A549 (cell line): ENCODE measurements around the gene SERBP1. TPM values are rescaled to one million over a fixed set of nuclear protein-coding genes. Genes with fewer than 3 reads are reported as not detected.

Source experiments
- ATAC-seq, 2 experiments: fragments of 200-7000 bp in 1 of 2; fragments of >200 bp in 1 of 2; cut with Nextera tagmentation in 1 of 2; cut with Tn5 transposase in 1 of 2; 3 replicates each; pipeline versions ENCODE4 v1.8.0 to v1.9.1; 2018 to 2020; ENCODE audit warnings: mild to moderate bottlenecking in 1 of 2, moderate library complexity in 1 of 2
- CTCF ChIA-PET: fragments of 300-600 bp; sonication (Branson Sonifier 250); formaldehyde crosslinking; extraction: SDS; loops from one replicate; lab custom pipeline; 2021; ENCODE audit warnings: antibody characterized with exemption, inconsistent platforms; lab: Yijun Ruan, JAX
- POLR2A ChIA-PET: fragments of 350-600 bp; formaldehyde crosslinking; extraction: SDS; loops from one replicate; lab custom pipeline; 2021; ENCODE audit warnings: antibody characterized with exemption, inconsistent platforms; lab: Yijun Ruan, JAX
- DNase-seq, 2 experiments: peaks; one replicate each; pipeline versions ENCODE4 v3.0.0 to v3.0.0-alpha.2; 2011 to 2016; ENCODE audit warnings: low read depth in 1 of 2, low spot score in 1 of 2
- FAIRE-seq: peaks from 2 replicates; lab custom pipeline; 2011; peaks lifted over from hg19 to GRCh38; lab: Jason Lieb, UNC
- H3K27ac ChIP-seq, 2 experiments: fragments of >200 bp; sonication (Bioruptor Twin); formaldehyde crosslinking; 3 replicates each; pipeline ENCODE4 v1.5.1; 2016 to 2017
- H3K4me1 ChIP-seq: fragments of >200 bp; sonication (Bioruptor Twin); formaldehyde crosslinking; 3 replicates; pipeline ENCODE4 v1.6.1; 2016
- H3K4me2 ChIP-seq: fragments of >200 bp; sonication (Bioruptor Twin); formaldehyde crosslinking; 3 replicates; pipeline ENCODE4 v1.6.1; 2016
- H3K4me3 ChIP-seq: fragments of >200 bp; sonication (Bioruptor Twin); formaldehyde crosslinking; 3 replicates; pipeline ENCODE4 v1.5.1; 2016
- H3K9me3 ChIP-seq: fragments of >200 bp; sonication (Bioruptor Twin); formaldehyde crosslinking; 3 replicates; pipeline ENCODE4 v1.6.1; 2016
- CBX2 ChIP-seq: fragments of 200-600 bp; sonication (generic); IDR thresholded peaks from 2 replicates; pipeline ENCODE4 v1.6.1; 2016; ENCODE audit warnings: low read depth, mild to moderate bottlenecking, borderline replicate concordance
- CEBPB ChIP-seq, 2 experiments: fragments of >200 bp in 1 of 2; sonication (Bioruptor Twin) in 1 of 2; formaldehyde crosslinking in 1 of 2; IDR thresholded peaks; 2 replicates each; pipeline ENCODE4 v1.6.1; 2012 to 2016
- CHD2 ChIP-seq: fragments of 150-350 bp; IDR thresholded peaks from 2 replicates; pipeline ENCODE4 v1.6.1; 2014; ENCODE audit warnings: low read length; ENCODE audit not compliant: partially characterized antibody
- FOSB ChIP-seq: fragments of 250-450 bp; sonication (Bioruptor Pico); IDR thresholded peaks from 2 replicates; pipeline ENCODE4 v1.5.0; 2020; ENCODE audit warnings: mild to moderate bottlenecking, moderate library complexity
- HEYL ChIP-seq: fragments of 250-450 bp; sonication (Bioruptor Pico); IDR thresholded peaks from 2 replicates; pipeline ENCODE4 v1.8.0; 2021; ENCODE audit warnings: mild to moderate bottlenecking, moderate library complexity
- HOXB13 ChIP-seq: fragments of 250-450 bp; sonication (Bioruptor Pico); IDR thresholded peaks from 2 replicates; pipeline ENCODE4 v1.5.0; 2020; ENCODE audit warnings: low read depth, mild to moderate bottlenecking, moderate library complexity
- HOXB5 ChIP-seq: fragments of 250-450 bp; sonication (Bioruptor Pico); IDR thresholded peaks from 2 replicates; pipeline ENCODE4 v1.5.0; 2020; ENCODE audit warnings: mild to moderate bottlenecking, moderate library complexity
- JUN ChIP-seq, 2 experiments: fragments of >200 bp; sonication (Bioruptor Twin); formaldehyde crosslinking; IDR thresholded peaks; 2 replicates in 1 of 2; 3 replicates in 1 of 2; pipeline ENCODE4 v1.6.1; 2016 to 2017
- JUNB ChIP-seq: fragments of >200 bp; sonication (Bioruptor Twin); formaldehyde crosslinking; IDR thresholded peaks from 2 replicates; pipeline ENCODE4 v1.6.1; 2016
- NR3C1 ChIP-seq: fragments of >200 bp; sonication (Bioruptor Twin); formaldehyde crosslinking; IDR thresholded peaks from 3 replicates; pipeline ENCODE4 v1.6.1; 2017
- PHF8 ChIP-seq: fragments of 200-600 bp; sonication (generic); IDR thresholded peaks from 2 replicates; pipeline ENCODE4 v1.6.1; 2016; ENCODE audit warnings: low read depth, mild to moderate bottlenecking, antibody characterized with exemption, moderate library complexity, borderline replicate concordance
- RAD21 ChIP-seq, 2 experiments: fragments of >200 bp in 1 of 2; sonication (Bioruptor Twin) in 1 of 2; formaldehyde crosslinking in 1 of 2; IDR thresholded peaks in 1 of 2; conservative IDR thresholded peaks in 1 of 2; 2 replicates in 1 of 2; 3 replicates in 1 of 2; pipeline ENCODE4 v1.6.1; 2012 to 2018; ENCODE audit warnings: inconsistent platforms in 1 of 2
- RARB ChIP-seq: fragments of 250-450 bp; sonication (Bioruptor Pico); IDR thresholded peaks from 2 replicates; pipeline ENCODE4 v1.8.0; 2021; ENCODE audit warnings: mild to moderate bottlenecking, moderate library complexity
- RFX5 ChIP-seq: fragments of 450-650 bp; IDR thresholded peaks from 2 replicates; pipeline ENCODE4 v1.7.1; 2014; ENCODE audit warnings: antibody characterized with exemption, mild to moderate bottlenecking, moderate library complexity
- RNF2 ChIP-seq: fragments of 200-600 bp; sonication (generic); IDR thresholded peaks from 2 replicates; pipeline ENCODE4 v1.6.1; 2016; ENCODE audit warnings: low read depth, mild to moderate bottlenecking, antibody characterized with exemption, moderate library complexity, borderline replicate concordance
- SREBF2 ChIP-seq: fragments of 450-650 bp; IDR thresholded peaks from 2 replicates; pipeline ENCODE4 v1.6.1; 2014; ENCODE audit warnings: mild to moderate bottlenecking, moderate library complexity
- TP53 ChIP-seq: fragments of 250-450 bp; sonication (Bioruptor Pico); IDR thresholded peaks from 2 replicates; pipeline ENCODE4 v1.5.0; 2021; ENCODE audit warnings: mild to moderate bottlenecking, moderate library complexity
- ZC3H11A ChIP-seq: fragments of 450-650 bp; IDR thresholded peaks from 2 replicates; pipeline ENCODE4 v1.6.1; 2014; ENCODE audit warnings: antibody characterized with exemption, mild to moderate bottlenecking
- ZSCAN20 ChIP-seq: fragments of 250-450 bp; sonication (Bioruptor Pico); IDR thresholded peaks from 2 replicates; pipeline ENCODE4 v1.8.0; 2022; ENCODE audit warnings: mild to moderate bottlenecking, moderate library complexity
- WGBS: methylation state at CpG from one replicate; pipeline ENCODE4 v1.1.6; 2017; ENCODE audit errors: missing lambda C conversion rate; 5-methylcytosine and 5-hydroxymethylcytosine counted together
- polyA plus RNA-seq, 4 experiments: library from polyadenylated mRNA; depleted of rRNA in 3 of 4; stranded (reverse); fragments of >200 nt; fragmentation: RNase III in 1 of 4; extraction: RNeasy Plus Mini Kit Qiagen cat#74134 plus additional on column Dnase treatment in 1 of 4; gene quantifications; 2 replicates in 3 of 4; 3 replicates in 1 of 4; pipeline ENCODE4 v1.2.3, GENCODE V29; 2011 to 2017
- TF ChIP-seq, protein P1 (sequence below): fragments of >200 bp; sonication (Bioruptor Twin); formaldehyde crosslinking; IDR thresholded peaks from 3 replicates; pipeline ENCODE4 v1.6.1; 2016
- TF ChIP-seq, protein P2 (sequence below): fragments of 250-450 bp; sonication (Bioruptor Pico); IDR thresholded peaks from 2 replicates; pipeline ENCODE4 v1.5.0; 2020; ENCODE audit warnings: low read depth, mild to moderate bottlenecking, moderate library complexity
- TF ChIP-seq, protein P3 (sequence below): fragments of 450-650 bp; IDR thresholded peaks from 2 replicates; pipeline ENCODE4 v1.6.1; 2014; ENCODE audit warnings: antibody characterized with exemption
- TF ChIP-seq, protein P4 (sequence below): fragments of 250-450 bp; sonication (Bioruptor Pico); IDR thresholded peaks from 2 replicates; pipeline ENCODE4 v1.5.0; 2021; ENCODE audit warnings: mild to moderate bottlenecking, moderate library complexity, borderline replicate concordance
- TF ChIP-seq, protein P5 (sequence below): IDR thresholded peaks from 2 replicates; pipeline ENCODE4 v1.6.1; 2012; ENCODE audit warnings: low read depth, borderline replicate concordance

The SERBP1 gene
- polyA plus RNA-seq, 2 of the 4 experiments (the other 2 are of a cell fraction) = 237 to 333 TPM

DNA sequence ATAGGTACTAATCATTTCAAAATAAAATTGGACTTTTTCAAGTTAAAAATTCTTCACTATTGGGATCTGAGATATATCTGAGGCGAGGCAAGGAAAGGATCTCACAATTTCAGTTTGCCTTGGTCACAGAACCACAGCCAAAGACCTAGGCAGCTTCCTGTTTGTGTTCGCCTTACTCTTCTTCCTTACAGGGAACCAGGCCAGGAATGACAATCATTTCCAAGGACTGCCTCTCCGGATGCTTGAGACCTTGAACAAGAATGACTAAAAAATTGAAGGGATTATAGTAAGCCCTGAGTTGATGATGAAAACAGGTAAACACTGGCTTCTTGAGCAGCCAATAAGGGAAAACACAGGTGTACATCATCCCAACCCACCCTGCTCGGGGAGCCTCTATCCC is 35.2 kb upstream of the SERBP1 start:
- no peak for TF ChIP-seq FOSB (CRISPR knock-in tag)
- TF ChIP-seq, protein P1, sequence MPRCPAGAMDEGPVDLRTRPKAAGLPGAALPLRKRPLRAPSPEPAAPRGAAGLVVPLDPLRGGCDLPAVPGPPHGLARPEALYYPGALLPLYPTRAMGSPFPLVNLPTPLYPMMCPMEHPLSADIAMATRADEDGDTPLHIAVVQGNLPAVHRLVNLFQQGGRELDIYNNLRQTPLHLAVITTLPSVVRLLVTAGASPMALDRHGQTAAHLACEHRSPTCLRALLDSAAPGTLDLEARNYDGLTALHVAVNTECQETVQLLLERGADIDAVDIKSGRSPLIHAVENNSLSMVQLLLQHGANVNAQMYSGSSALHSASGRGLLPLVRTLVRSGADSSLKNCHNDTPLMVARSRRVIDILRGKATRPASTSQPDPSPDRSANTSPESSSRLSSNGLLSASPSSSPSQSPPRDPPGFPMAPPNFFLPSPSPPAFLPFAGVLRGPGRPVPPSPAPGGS = no peak
- TF ChIP-seq, protein P2, sequence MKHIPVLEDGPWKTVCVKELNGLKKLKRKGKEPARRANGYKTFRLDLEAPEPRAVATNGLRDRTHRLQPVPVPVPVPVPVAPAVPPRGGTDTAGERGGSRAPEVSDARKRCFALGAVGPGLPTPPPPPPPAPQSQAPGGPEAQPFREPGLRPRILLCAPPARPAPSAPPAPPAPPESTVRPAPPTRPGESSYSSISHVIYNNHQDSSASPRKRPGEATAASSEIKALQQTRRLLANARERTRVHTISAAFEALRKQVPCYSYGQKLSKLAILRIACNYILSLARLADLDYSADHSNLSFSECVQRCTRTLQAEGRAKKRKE (CRISPR knock-in tag) = no peak
- H3K27ac ChIP-seq = no peak overlapping the region
- no peak for FAIRE-seq
- H3K9me3 ChIP-seq = no peaks in the 10 kb centered on the region
- ChIA-PET CTCF (interaction anchor here (0.7 kb wide), 1 partner anchor 35 kb away, joined by 3 read pairs; no protein-coding TSS in a partner anchor), POLR2A (no interaction called here)
- no peak overlapping the region for H3K4me3 ChIP-seq
- no peak overlapping the region for H3K4me2 ChIP-seq
- no peak for DNase-seq
- 41% methylated on average over 4 of the region's 4 CpGs for WGBS
- no peaks in the 10 kb centered on the region for H3K4me1 ChIP-seq
- no peak for ATAC-seq

DNA sequence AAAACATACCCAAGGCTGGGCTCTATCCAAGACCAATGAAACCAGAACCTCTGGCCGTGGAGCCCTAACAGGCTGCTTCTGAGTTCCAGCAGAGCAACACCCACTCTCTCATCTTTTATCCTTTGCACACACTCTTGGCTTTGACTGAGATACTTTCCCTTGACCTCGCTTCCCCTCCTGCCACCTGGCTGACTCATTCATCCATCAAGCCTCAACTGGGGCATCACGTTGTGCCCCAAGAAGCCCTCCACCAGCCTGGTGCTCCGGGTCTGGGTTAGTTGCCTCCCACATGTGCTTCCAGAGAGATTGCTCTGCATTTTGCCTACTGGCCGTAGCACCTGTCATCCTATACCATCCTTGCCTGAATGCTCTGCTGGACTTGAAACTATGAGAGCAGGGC is 34.5 kb upstream of the SERBP1 start:
- WGBS = 43% methylated on average over 5 of the region's 5 CpGs
- CTCF ChIA-PET = no interaction called here

DNA sequence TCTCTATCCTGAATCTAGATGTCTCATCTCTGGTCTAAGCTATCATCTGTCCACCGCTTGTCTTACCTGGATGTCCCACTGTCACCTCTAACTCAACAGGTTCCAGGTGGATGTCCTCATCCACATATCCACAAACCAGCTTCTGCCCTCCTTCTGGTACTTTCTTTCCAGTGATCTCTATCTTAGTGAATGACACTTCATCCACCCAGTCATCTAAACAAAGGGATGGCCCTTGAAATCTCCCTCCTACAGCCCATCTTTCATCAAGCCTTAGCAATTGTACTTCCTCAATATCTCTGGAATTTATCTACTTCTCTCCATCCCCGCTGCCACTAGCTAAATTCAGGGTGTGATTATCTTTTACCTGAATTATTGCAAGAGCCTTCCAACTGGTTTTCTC is 33.9 kb upstream of the SERBP1 start:
- ATAC-seq (no peak), FAIRE-seq (no peak), DNase-seq (no peak)
- Histone ChIP-seq H3K9me3 (no peaks in the 10 kb centered on the region), H3K4me3 (no peak overlapping the region), H3K4me2 (no peak overlapping the region), H3K4me1 (no peaks in the 10 kb centered on the region), H3K27ac (no peak overlapping the region)
- CTCF ChIA-PET = no interaction called here
- 72% methylated on average over 2 of the region's 2 CpGs for WGBS
- POLR2A ChIA-PET = no interaction called here
- TF ChIP-seq, protein P3, sequence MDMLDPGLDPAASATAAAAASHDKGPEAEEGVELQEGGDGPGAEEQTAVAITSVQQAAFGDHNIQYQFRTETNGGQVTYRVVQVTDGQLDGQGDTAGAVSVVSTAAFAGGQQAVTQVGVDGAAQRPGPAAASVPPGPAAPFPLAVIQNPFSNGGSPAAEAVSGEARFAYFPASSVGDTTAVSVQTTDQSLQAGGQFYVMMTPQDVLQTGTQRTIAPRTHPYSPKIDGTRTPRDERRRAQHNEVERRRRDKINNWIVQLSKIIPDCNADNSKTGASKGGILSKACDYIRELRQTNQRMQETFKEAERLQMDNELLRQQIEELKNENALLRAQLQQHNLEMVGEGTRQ = no peak
- TF ChIP-seq NR3C1 (no peak), SREBF2 (no peak), HOXB5 (no peak), CEBPB (IDR thresholded peaks at IDR 0.05) (no peak), RAD21 (conservative IDR thresholded peaks at IDR 0.05 in 1 of 2, IDR thresholded peaks at IDR 0.05 in 1 of 2) (no peak), CBX2 (no peak), CHD2 (no peak), RARB (CRISPR knock-in tag) (no peak), PHF8 (no peak), HOXB13 (CRISPR knock-in tag) (no peak), RNF2 (no peak), HEYL (CRISPR knock-in tag) (no peak), ZC3H11A (no peak), TP53 (CRISPR knock-in tag) (no peak), JUNB (no peak)
- TF ChIP-seq, protein P2 (CRISPR knock-in tag) = no peak
- TF ChIP-seq, protein P4, sequence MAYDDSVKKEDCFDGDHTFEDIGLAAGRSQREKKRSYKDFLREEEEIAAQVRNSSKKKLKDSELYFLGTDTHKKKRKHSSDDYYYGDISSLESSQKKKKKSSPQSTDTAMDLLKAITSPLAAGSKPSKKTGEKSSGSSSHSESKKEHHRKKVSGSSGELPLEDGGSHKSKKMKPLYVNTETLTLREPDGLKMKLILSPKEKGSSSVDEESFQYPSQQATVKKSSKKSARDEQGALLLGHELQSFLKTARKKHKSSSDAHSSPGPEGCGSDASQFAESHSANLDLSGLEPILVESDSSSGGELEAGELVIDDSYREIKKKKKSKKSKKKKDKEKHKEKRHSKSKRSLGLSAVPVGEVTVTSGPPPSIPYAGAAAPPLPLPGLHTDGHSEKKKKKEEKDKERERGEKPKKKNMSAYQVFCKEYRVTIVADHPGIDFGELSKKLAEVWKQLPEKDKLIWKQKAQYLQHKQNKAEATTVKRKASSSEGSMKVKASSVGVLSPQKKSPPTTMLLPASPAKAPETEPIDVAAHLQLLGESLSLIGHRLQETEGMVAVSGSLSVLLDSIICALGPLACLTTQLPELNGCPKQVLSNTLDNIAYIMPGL (CRISPR knock-in tag) = no peak

More for the DNA sequence above, 34.5 kb upstream of the SERBP1 start:
- no peak overlapping the region for H3K4me2 ChIP-seq
- no peak overlapping the region for H3K27ac ChIP-seq
- no peaks in the 10 kb centered on the region for H3K4me1 ChIP-seq
- DNase-seq = no peak
- no peak for ATAC-seq
- H3K4me3 ChIP-seq = no peak overlapping the region
- no peak for TF ChIP-seq RFX5
- TF ChIP-seq ZSCAN20 = no peak
- TF ChIP-seq CBX2 = no peak
- no peak for TF ChIP-seq JUN (IDR thresholded peaks at IDR 0.05)
- TF ChIP-seq, protein P5, sequence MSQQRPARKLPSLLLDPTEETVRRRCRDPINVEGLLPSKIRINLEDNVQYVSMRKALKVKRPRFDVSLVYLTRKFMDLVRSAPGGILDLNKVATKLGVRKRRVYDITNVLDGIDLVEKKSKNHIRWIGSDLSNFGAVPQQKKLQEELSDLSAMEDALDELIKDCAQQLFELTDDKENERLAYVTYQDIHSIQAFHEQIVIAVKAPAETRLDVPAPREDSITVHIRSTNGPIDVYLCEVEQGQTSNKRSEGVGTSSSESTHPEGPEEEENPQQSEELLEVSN = no peak
- no peak for FAIRE-seq
- H3K9me3 ChIP-seq = no peaks in the 10 kb centered on the region
- POLR2A ChIA-PET = no interaction called here
